Transverse colon (tissue), 3 donors: ENCODE measurements around the gene BLNK.

Source experiments
- EP300 ChIP-seq: sonication (generic); formaldehyde crosslinking; IDR thresholded peaks from one replicate; pipeline ENCODE4 v1.6.1; 2017; ENCODE audit warnings: antibody characterized with exemption, low read depth
- TF ChIP-seq, protein P1 (sequence below), 5 experiments: fragments of 200-600 bp in 3 of 5; fragments of 450-650 bp in 2 of 5; sonication (generic) in 3 of 5; IDR thresholded peaks; 1 replicate in 2 of 5; 2 replicates in 3 of 5; pipeline ENCODE4 v1.5.1; 2016 to 2017; ENCODE audit warnings: antibody characterized with exemption in 5 of 5, inconsistent platforms in 3 of 5, mild to moderate bottlenecking in 2 of 5, moderate library complexity in 1 of 5

DNA sequence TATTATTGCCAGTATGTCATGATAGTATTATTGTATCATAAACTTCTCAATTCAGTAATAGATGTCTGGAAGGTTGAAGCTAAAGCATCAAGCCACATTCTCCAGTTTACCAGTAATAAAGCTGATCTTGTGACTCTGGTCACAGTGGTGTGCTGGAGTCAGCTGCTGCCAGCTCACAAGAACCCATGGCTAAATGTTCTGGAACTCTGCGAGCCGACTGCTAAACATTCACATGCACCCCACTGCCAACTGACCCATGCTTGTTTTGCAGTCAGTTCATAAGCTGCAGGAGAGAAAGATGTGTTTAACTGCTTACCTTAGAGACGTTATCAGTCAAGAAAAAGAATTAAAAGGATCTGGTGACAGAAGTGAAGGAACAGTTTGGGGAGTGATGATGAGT is 27.0 kb upstream of the BLNK start:
- TF ChIP-seq, protein P1, sequence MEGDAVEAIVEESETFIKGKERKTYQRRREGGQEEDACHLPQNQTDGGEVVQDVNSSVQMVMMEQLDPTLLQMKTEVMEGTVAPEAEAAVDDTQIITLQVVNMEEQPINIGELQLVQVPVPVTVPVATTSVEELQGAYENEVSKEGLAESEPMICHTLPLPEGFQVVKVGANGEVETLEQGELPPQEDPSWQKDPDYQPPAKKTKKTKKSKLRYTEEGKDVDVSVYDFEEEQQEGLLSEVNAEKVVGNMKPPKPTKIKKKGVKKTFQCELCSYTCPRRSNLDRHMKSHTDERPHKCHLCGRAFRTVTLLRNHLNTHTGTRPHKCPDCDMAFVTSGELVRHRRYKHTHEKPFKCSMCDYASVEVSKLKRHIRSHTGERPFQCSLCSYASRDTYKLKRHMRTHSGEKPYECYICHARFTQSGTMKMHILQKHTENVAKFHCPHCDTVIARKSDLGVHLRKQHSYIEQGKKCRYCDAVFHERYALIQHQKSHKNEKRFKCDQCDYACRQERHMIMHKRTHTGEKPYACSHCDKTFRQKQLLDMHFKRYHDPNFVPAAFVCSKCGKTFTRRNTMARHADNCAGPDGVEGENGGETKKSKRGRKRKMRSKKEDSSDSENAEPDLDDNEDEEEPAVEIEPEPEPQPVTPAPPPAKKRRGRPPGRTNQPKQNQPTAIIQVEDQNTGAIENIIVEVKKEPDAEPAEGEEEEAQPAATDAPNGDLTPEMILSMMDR (IDR thresholded peaks at IDR 0.05): no peak
- TF ChIP-seq EP300: no peak
